KMS-11 (cell line): ENCODE data around the gene EGF.

ENCODE experiments used
- H2AFZ ChIP-seq: fragments of 200-600 bp; sonication (generic); 2 replicates; pipeline ENCODE4 v1.6.1; 2016; ENCODE audit warnings: antibody characterized with exemption, mixed run types, low read depth
- H3K27ac ChIP-seq: fragments of 200-600 bp; sonication (generic); 2 replicates; pipeline ENCODE4 v1.6.1; 2016; ENCODE audit warnings: mild to moderate bottlenecking, mixed run types
- H3K27me3 ChIP-seq: fragments of 200-600 bp; sonication (generic); 2 replicates; pipeline ENCODE4 v1.6.1; 2017; ENCODE audit warnings: mild to moderate bottlenecking, low read depth, mixed run types, moderate library complexity; ENCODE audit not compliant: insufficient read depth
- H3K36me3 ChIP-seq: fragments of 200-600 bp; sonication (generic); 2 replicates; pipeline ENCODE4 v1.6.1; 2017; ENCODE audit warnings: mild to moderate bottlenecking, mixed run types; ENCODE audit not compliant: insufficient read depth
- H3K4me1 ChIP-seq: fragments of 200-600 bp; sonication (generic); 2 replicates; pipeline ENCODE4 v1.6.1; 2016; ENCODE audit warnings: mild to moderate bottlenecking, low read depth, mixed run types; ENCODE audit not compliant: poor library complexity, severe bottlenecking
- H3K4me2 ChIP-seq: fragments of 200-600 bp; sonication (generic); 2 replicates; pipeline ENCODE4 v1.7.0; 2016; ENCODE audit warnings: mild to moderate bottlenecking, mixed run types
- H3K4me3 ChIP-seq: fragments of 200-600 bp; sonication (generic); IDR thresholded peaks from 2 replicates; pipeline ENCODE4 v1.6.1; 2017; ENCODE audit warnings: low read depth, low read length, mixed read lengths; ENCODE audit not compliant: insufficient read depth
- H3K79me2 ChIP-seq: fragments of 200-600 bp; sonication (generic); 2 replicates; pipeline ENCODE4 v1.6.1; 2016; ENCODE audit warnings: low read depth, mixed run types; ENCODE audit not compliant: insufficient read depth
- H3K9ac ChIP-seq: fragments of 200-600 bp; sonication (generic); 2 replicates; pipeline ENCODE4 v1.6.1; 2016; ENCODE audit warnings: mild to moderate bottlenecking, mixed run types
- H4K20me1 ChIP-seq: fragments of 200-600 bp; sonication (generic); 2 replicates; pipeline ENCODE4 v1.6.1; 2016; ENCODE audit warnings: mild to moderate bottlenecking, mixed run types; ENCODE audit not compliant: insufficient read depth
- CTCF ChIP-seq: fragments of 200-600 bp; sonication (generic); conservative IDR thresholded peaks from 2 replicates; pipeline ENCODE4 v1.6.1; 2017; ENCODE audit warnings: low read depth, mild to moderate bottlenecking, antibody characterized with exemption, low read length, moderate library complexity, mixed read lengths

Gene EGF

GRCh38 chr4:109969087-109969486 lies 56.4 kb downstream of the EGF start:
- Histone ChIP-seq H3K4me3 (no peak overlapping the region), H3K79me2 (no peaks in the 10 kb centered on the region), H2AFZ (no peak overlapping the region), H3K27ac (no peak overlapping the region), H4K20me1 (no peaks in the 10 kb centered on the region), H3K4me1 (no peaks in the 10 kb centered on the region), H3K4me2 (no peak overlapping the region), H3K36me3 (no peaks in the 10 kb centered on the region), H3K27me3 (no peaks in the 10 kb centered on the region), H3K9ac (no peak overlapping the region)
- TF ChIP-seq CTCF = no peak

GRCh38 chr4:109969919-109970318 lies 57.2 kb downstream of the EGF start:
- Histone ChIP-seq H3K79me2 (no peaks in the 10 kb centered on the region), H3K27ac (no peak overlapping the region), H3K9ac (no peak overlapping the region), H2AFZ (no peak overlapping the region), H3K4me3 (no peak overlapping the region), H3K4me2 (no peak overlapping the region), H4K20me1 (no peaks in the 10 kb centered on the region), H3K36me3 (no peaks in the 10 kb centered on the region), H3K27me3 (no peaks in the 10 kb centered on the region), H3K4me1 (no peaks in the 10 kb centered on the region)
- no peak for TF ChIP-seq CTCF

- H3K4me3 ChIP-seq = no peak overlapping the region
- no peak overlapping the region for H3K4me2 ChIP-seq
- H4K20me1 ChIP-seq = no peaks in the 10 kb centered on the region
- H3K4me1 ChIP-seq = no peaks in the 10 kb centered on the region
- H3K36me3 ChIP-seq = no peaks in the 10 kb centered on the region
- no peak for TF ChIP-seq CTCF
- H3K79me2 ChIP-seq = no peaks in the 10 kb centered on the region
- H3K9ac ChIP-seq = no peak overlapping the region
- no peaks in the 10 kb centered on the region for H3K27me3 ChIP-seq
- H3K27ac ChIP-seq = no peak overlapping the region
- no peak overlapping the region for H2AFZ ChIP-seq
These were observed 60.3 kb downstream of the EGF start for GRCh38 chr4:109972786-109973528.

- TF ChIP-seq CTCF = no peak
- no peak overlapping the region for H2AFZ ChIP-seq
- H3K36me3 ChIP-seq = no peaks in the 10 kb centered on the region
- H3K79me2 ChIP-seq = no peaks in the 10 kb centered on the region
- no peaks in the 10 kb centered on the region for H3K4me1 ChIP-seq
- no peak overlapping the region for H3K4me3 ChIP-seq
- no peak overlapping the region for H3K4me2 ChIP-seq
- no peaks in the 10 kb centered on the region for H4K20me1 ChIP-seq
- H3K27me3 ChIP-seq = no peaks in the 10 kb centered on the region
- no peak overlapping the region for H3K9ac ChIP-seq
- no peak overlapping the region for H3K27ac ChIP-seq
These were observed 60.8 kb downstream of the EGF start for GRCh38 chr4:109973529-109973905.
